Endometrial microvascular endothelial cells (primary cell): ENCODE data around the gene ITPR3. TPM values are rescaled to one million over a fixed set of nuclear protein-coding genes. Genes with fewer than 3 reads are reported as not detected.
"Not testable (repeated sequence)": the region's sequence is repeated elsewhere in the genome, so short reads cannot be mapped to it uniquely, and the experiment has no call there.

Experiments
- in situ Hi-C: cut with HindIII; loops from 2 replicates; pipeline ENCODE4 v1.10.0; 2017; ENCODE audit warnings: low sequenced_read_pairs, low pct_unique_long_range_greater_than_20kb; ENCODE audit errors: inconsistent ontology term
- total RNA-seq: library from RNA; depleted of rRNA; stranded (reverse); fragments of >200 nt; gene quantifications from one replicate; pipeline ENCODE4 v1.2.3, GENCODE V29; 2015; ENCODE audit errors: inconsistent ontology term

ITPR3 gene
- total RNA-seq, 1 donor from 2014 or later: 56.0 TPM

DNA sequence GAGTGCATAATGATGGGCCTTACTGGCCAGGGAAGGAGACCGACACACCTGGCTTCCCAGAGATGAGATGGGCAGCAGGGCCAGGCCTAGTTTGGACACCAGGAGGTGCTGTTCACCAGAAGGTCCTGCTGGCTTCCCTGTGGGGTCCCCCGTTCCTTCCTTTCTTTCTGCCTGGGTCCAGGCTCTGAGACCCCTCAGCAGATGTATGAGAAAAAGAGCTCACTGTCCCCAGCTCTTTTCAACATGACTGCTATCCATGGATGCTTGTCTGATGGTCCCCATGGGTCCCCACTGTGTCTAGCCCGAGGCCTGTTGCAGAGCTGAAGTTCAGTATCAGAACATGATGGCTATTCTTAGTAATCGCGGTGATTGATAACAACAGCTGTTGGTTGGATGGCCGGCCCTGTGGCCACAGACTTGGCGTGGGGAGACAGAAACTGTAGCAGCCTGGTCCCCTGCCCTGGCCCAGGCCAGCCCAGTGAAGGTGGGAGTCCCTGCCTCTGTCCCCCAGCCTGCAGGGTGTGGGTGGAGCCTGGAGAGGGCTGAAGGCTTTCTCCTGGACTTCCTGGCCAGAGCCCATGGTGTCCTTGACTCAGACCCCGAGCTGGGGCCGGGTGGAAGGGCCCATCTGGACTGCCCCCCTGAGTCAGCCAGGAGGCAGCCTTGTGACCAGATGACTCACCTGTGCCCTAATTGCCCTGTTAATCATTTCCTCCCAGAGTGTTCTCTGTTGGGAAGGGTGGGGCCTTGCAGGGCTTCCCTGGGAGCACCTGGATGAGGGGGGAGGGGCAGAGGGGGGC, 31.2 kb upstream of the ITPR3 start:
- in situ Hi-C loops: no loop called here

DNA sequence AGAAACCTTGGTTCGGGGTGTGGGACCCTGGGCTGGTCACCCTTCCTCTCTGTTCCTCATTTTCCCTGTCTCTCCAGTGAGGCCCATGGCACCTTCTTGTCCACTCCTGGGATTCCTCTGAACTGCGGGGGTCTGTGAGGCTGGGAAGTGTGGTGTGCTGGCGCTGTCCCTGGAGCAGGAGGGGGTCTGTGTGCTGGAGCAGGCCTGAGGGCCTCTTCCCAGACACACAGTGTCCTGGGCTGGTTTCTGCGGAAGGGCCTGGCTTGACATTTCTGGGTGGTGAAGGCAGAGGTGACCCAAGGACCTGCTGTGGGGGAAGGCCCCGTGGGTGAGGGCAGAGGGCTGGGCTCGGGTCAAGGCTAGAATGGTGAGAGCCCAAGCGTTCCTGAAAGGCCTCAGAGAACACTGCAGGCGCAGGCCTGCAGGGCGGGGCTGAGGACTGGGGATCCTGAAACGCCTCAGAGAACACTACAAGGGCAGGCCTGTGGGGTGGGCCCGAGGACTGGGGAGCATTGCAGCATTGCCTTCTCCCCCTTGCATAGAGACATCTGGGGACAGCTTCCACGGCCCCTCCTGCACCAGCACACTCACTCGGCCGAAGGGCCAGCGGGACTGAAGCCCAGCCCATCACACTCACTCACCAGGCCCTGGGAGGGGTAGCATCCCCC, 30.5 kb upstream of the ITPR3 start:
- in situ Hi-C loops: no loop called here

DNA sequence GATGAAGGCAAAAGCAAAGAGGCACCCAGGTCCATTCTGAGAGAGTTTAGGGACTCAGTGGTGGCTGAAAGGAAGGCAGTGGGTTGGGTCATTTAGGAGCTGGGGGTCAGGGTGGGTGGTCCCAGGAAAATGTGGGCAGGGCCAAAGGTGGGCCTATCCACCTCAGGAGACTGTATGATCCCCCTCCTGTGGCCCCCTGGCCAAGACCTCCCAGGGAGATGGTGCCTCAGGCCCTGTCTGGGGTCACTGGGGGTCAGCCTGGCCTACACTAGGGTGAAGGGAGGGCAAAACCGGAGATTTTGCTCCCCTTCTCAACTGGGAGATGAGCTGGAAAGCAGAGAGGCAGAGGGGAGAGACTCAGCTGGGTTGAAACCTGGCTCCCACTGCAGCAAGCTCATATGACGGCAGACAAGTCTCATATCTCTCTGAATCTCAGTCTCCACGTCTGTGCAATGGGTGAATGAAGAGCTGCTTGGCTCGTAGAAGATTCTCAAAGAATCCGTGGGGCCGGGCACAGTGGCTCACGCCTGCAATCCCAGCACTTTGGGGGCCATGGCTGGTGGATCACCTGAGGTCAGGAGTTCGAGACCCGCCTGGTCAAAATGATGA, 29.6 kb upstream of the ITPR3 start:
- in situ Hi-C loops: no loop called here

DNA sequence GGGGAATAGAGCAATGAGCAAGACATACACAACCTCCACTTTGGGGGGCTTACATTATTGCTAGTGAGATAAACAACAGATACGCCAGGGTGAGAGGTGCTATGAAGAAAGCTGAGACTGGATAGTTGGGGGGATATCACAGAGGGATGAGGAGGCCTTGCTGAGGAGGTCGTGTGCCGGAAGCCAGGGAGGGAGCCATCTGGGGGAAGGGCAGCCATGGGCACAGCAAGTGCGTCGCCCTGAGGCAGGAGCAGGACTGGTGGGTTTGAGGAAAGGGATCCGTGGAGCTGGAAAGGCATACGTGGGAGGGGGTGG, 28.9 kb upstream of the ITPR3 start:
- in situ Hi-C loops: no loop called here

DNA sequence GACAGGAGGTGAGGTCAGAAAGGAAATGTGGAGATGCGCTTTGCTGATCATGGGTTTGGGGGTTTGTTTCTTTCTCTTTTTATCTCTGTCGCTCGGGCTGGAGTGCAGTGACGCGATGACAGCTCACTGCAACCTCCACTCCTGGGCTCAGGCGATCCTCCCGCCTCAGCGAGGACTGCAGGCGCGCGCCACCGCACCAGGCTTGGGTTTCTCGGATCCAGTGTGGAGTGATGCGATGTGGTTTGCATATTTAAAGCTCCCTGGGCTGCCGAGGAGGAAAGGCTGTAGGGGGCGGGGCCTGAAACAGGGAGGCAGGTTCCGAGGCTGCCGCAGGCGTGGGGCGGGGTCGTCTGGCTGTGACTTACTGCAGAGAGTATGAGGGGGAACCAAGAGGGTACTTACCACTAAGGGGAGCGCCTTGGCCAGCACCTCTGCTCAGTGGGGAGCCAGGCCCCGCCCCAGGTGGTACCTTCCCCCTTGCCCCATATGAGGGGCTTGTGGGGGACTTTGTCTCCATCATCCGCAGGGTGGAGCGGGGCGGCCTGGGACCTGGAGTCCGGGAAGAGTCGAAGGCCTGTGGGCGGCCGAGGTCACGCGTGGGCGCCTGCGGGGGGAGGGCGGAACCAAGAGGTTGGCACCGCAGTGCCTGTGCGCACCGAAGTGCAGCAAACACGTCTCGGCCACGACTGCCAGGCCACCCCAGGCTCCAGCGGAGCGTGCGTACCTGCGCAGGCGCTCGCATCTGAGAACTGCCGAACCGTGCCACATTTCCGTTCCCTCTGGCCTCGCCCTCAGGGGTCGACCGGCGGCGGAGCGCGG, 28.3 kb upstream of the ITPR3 start:
- in situ Hi-C loops: no loop called here

DNA sequence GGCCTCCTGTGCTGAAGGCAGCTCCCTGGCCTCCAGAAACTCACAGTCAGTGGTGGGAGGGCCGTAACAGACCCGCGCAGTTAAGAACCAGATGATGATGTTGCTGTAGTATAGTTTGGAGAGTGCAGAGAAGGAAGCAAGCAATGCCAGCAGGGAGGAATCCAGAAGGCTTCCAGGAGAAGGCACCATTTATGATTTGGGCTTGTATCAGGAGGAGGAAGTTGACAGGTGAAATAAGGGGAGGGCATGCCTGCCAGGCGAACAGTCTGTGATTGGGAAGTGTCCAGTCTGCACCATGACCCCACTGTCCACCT, 27.8 kb upstream of the ITPR3 start:
- in situ Hi-C loops: no loop called here

DNA sequence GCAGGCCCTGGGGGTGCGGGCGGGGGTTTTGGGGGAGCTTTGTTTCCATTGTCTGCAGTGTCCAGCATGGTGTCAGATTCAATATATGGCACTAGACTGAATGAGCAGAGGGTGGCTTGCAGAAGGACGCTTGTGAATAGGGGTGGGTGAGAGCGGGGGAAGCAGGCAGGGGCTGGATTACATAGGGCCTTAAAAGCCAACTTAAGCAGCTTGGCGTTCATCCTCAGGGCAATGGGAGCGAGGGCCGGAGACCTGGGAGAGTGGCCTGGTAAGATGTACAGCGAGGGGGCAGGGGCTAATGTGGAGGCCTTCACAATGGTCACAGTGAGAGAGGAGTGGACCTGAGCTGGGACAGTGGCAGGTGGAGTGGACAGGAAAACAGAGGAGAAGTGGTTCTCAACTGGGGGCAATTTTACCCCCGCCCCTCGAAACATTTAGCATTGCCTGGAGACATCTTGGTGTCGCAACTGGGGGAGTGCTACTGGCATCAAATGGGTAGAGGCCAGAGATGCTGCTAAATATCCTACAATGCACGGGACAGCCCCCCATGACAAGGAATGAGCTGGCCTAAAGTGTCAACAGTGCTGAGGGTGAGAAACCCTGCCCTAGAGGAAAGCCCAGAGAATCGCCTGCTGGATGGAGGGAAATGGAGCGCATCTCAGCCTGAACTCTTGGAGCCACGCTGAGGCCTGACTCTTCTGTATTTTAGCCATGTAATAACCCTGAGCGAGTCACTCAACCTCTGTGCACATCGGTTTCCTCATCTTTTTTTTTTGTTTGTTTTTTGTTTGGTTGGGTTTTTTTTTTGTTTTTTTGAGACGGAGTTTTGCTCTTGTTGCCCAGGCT, 25.9 kb upstream of the ITPR3 start:
- in situ Hi-C loops: no loop called here

DNA sequence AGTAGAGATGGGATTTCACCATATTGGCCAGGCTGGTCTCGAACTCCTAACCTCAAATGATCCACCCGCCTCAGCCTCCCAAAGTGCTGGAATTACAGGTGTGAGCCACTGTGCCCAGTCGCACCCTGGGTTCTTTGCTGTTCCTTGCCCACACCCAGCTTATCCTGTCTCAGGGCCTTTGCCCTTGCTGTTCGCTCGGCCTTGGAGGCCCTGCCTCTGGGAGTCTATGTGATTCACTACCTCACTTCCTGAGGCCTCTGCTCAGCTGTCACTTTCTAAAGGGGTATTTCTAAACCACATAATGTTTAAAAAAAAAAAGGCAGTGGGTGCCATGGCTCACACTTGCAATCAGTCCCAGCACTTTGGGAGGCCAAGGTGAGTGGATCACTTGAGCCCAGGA, 24.2 kb upstream of the ITPR3 start:
- in situ Hi-C loops: not testable (repeated sequence)

DNA sequence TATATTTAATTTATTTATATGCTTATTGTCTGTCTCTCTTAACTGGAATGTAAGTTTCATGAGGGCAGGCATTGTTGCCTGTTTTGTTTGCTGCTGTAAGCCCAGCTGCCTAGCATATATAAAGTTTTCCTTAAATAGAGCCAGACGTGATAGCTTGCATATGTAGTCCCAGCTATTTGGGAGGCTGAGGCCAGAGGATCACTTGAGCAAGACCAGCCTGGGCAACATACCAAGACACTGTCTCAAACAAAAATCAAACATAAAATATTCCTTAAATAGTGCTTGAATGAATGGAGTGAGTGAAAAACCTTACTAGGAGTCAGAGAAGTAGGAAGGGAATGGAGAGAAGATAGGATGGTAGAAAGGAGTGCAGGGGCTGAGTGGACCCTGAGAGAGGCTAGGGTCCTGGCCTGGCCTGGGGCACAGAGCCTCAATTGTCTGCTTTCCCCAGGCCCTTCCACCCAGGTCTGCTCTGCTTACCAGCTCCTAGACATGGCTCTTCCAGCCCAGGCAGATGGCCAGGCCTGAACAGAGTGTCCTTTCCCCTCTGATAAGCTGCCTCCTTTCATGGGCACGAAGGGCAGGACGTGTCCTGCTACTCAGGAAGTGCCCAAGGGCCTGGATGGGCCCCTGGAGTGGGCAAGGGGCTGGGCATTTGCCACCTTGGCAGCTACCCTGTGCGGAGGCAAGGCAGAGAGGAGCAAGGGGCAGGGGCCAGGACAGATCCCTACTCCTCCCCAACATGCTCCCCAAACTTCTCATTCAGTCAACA, 23.4 kb upstream of the ITPR3 start:
- in situ Hi-C loops: no loop called here

DNA sequence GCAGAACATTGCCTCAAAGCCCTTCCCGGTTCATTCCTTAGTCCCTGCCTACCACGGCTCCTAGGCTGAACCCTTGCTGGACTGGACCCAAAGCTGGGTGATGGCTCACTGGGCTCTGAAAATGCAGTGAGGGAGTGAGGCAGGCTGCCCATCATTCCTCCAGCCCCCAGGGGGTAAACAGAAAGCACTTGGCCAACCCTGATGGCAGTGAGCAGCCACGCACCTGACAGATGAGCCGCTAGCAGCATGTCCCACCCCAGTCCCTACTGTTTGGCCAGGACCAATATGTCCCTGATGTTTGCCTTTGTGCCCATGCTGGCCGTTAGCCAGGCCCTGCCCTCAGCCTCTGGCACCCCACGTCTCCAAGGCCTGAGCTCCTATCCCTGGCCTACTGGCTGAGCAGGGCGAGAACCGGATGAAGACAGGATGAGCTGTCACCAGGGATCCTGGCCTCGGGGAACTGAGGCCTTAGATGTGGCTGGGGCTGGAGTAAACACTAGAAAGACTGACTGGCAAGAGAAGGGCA, 21.6 kb upstream of the ITPR3 start:
- in situ Hi-C loops: no loop called here

DNA sequence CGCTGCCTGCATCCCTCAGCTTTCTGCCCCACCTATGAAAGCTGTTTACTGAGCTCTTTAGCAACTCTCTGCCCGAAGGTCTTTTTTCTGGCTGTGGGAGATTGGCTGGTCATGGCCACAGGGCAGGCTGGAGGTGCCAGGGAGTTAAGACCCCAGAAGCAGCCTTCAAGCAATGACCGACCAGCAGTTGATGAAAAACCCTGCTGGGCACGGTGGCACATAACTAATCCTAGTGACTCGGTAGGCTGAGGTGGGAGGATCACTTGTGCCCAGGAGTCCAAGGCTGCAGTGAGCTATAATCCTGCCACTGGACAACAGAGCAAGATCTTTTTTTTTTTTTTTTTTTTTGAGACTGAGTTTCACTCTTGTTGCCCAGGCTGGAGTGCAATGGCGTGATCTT, 20.4 kb upstream of the ITPR3 start:
- in situ Hi-C loops: no loop called here

DNA sequence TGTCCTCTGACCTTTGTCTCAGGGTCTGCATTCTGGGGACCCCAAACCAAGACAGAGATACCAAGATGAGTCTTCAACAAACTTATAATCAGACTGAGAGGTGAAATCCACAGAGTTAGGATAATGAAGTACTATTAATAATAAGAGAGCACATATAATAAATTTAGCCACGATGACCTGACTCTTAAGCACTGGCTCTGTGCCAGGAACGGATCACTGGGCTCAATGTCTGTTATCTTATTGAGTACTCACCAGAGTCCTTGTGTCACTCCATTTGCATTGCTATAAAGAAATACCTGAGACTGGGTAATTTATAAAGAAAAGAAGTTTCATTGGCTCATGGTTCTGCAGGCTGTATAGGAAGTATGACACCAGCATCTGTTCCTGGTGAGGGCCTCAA, 18.9 kb upstream of the ITPR3 start:
- in situ Hi-C loops: no loop called here

DNA sequence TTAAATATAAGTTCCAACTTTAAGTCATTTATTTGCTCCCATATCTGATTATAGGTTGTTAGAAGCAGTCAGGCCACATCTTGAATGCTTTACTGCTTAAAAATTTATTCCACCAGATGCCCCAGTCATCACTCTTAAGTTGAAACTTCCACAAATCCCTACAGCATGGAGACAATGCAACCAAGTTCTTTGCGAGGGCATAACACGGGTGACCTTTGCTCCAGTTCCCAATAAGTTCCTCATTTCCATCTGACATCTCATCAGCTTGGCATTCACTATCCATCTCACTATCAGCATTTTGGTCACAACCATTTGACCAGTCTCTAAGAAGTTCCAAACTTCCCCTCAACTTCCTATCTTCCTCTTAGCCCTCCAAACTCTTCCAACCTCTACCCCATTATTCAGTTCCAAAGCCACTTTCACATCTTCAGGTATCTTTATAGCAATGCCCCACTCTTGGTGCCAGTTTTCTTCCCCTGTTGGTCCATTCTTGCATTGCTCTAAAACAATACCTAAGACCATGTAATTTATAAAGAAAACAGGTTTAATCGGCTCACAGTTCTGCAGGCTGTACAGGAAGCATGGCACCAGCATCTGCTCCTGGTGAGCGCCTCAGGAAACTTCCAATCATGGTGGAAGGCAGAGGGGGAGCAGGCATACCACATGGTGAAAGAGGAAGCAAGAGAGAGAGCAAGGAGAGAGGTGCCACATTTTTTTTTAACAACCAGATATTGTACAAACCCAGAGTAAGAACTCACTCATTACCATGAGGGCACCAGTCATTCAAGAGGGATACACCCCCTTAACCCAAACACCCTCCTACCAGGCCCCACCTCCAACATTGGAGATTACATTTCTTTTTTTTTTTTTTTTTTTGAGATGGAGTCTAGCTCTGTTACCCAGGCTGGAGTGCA, 15.9 kb upstream of the ITPR3 start:
- in situ Hi-C loops: no loop called here

DNA sequence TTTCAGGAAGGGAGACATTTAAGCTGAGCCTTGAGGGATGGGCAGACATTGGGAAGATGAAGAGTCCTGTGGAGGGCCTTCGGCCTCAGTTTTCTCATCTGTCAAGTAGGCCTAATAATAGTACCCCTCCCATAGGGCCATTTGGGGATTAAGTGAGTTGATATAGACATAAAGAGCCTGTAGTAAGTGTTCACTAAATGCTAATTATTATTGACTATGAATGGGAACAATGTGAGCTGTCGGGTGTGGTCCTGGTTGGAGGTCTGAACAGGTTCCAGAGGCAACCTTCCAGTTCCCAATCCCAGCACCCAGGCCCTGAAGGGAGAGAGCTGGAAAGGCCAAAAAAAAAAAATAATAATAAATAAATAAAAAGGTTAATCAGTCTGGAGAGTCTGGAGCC, 14.5 kb upstream of the ITPR3 start:
- in situ Hi-C loops: no loop called here

DNA sequence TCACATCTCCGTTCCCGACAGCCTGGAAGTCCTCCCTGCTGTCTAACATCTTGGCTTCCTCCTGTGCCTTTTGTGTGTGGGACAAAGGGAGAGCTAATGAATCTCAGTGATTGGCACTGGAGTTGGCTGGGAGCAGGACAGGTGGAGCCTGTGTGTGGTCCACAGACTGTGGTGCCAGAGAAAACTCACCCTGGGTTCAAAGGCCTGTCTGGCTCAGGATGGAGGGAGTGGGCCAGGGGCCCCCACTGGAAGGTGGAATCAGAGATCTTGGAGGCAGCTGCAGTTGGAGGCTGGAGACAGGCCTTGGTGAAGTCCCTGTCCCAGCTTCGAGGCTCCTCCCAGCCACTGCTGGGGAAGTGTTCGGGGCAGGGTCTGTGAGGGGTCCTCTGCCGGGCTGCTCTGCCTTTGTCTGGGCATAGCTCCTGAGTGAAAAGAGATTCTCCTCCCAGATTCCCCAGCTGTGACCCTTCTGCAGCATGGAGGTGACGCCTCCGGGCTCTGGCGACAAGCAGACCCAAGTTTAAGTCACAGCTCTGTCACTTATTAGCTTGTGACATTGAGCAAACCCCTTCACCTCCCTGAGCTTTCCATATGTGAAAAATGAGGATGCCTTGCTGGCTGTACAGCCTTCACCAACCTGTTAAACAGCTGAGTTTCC, 13.9 kb upstream of the ITPR3 start:
- in situ Hi-C loops: no loop called here

DNA sequence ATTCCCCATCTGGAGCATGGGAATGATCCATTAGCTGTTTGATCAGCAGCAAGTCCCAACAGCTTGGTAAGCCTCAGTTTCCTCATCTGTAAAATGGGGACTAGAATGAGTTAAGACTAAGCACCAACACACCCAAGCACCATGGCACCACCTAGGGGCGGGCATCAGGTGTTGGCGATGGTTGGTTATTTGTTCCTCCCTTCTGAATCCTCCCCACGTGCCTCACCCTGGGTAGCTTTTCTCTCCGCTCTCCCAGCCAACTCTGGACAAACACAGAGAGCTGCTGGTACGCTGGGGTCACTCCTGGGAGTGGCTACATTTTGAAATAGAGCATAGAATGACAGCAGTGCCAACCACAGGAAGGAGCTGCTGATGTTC, 13.3 kb upstream of the ITPR3 start:
- in situ Hi-C loops: no loop called here

DNA sequence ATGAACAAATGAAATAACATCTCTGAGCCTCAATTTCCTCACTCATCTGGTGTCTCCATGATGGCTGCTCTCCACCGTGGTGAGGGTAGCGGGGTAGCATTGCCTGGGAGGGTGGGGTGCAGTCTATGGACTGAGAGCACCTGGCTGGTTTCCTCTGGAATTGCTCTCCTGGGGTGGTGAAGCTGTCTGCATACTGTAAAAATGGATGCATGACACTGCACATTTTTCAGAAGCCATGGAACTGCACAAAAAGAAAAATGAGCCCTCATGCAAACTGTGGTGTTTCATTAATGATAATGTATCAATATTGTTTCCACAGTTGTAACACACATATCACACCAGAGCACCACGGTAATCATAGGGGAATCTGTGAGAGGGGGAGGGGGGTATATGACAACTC, 12.1 kb upstream of the ITPR3 start:
- in situ Hi-C loops: no loop called here
